SK-N-SH treated with all-trans-retinoic acid at 6 μM for 48 hours (cell line): ENCODE results near the gene MSH5.

ENCODE experiments used
- ATAC-seq: fragments of 200-7000 bp; cut with Tn5 transposase; 3 replicates; pipeline ENCODE4 v1.9.1; 2020; ENCODE audit warnings: mild to moderate bottlenecking, moderate library complexity
- BACH2 ChIP-seq: fragments of 250-450 bp; sonication (Bioruptor Pico); IDR thresholded peaks from 2 replicates; pipeline ENCODE4 v1.9.0; 2021; ENCODE audit warnings: mild to moderate bottlenecking, borderline replicate concordance
- CSDC2 ChIP-seq: fragments of 250-450 bp; sonication (Bioruptor Pico); IDR thresholded peaks from 2 replicates; pipeline ENCODE4 v1.5.0; 2020; ENCODE audit warnings: mild to moderate bottlenecking, moderate library complexity
- ESRRG ChIP-seq: fragments of 250-450 bp; sonication (Bioruptor Pico); IDR thresholded peaks from 2 replicates; pipeline ENCODE4 v1.6.1; 2021; ENCODE audit warnings: mild to moderate bottlenecking
- GLIS3 ChIP-seq: fragments of 250-450 bp; sonication (Bioruptor Pico); IDR thresholded peaks from 2 replicates; pipeline ENCODE4 v1.5.0; 2020; ENCODE audit warnings: mild to moderate bottlenecking, moderate library complexity
- ISL1 ChIP-seq: fragments of 250-450 bp; sonication (Bioruptor Pico); IDR thresholded peaks from 2 replicates; pipeline ENCODE4 v2.1.2; 2022; ENCODE audit warnings: mild to moderate bottlenecking, moderate library complexity
- OSR1 ChIP-seq: fragments of 250-450 bp; sonication (Bioruptor Pico); IDR thresholded peaks from 2 replicates; pipeline ENCODE4 v1.8.0; 2022; ENCODE audit warnings: moderate library complexity, mild to moderate bottlenecking, inconsistent platforms
- PPARA ChIP-seq: fragments of 250-450 bp; sonication (Bioruptor Pico); IDR thresholded peaks from 2 replicates; pipeline ENCODE4 v1.5.0; 2020; ENCODE audit warnings: mild to moderate bottlenecking, borderline replicate concordance
- RARB ChIP-seq: fragments of 250-450 bp; sonication (Bioruptor Pico); IDR thresholded peaks from 2 replicates; pipeline ENCODE4 v1.8.0; 2021; ENCODE audit warnings: mild to moderate bottlenecking, moderate library complexity
- SNAI2 ChIP-seq: fragments of 250-450 bp; sonication (Bioruptor Pico); IDR thresholded peaks from 2 replicates; pipeline ENCODE4 v1.5.0; 2020; ENCODE audit warnings: mild to moderate bottlenecking, moderate library complexity
- TOX ChIP-seq: fragments of 250-450 bp; sonication (Bioruptor Pico); IDR thresholded peaks from 2 replicates; pipeline ENCODE4 v1.8.0; 2021; ENCODE audit warnings: mild to moderate bottlenecking, moderate library complexity, borderline replicate concordance
- ZC3H10 ChIP-seq: fragments of 250-450 bp; sonication (Bioruptor Pico); IDR thresholded peaks from 2 replicates; pipeline ENCODE4 v1.5.1; 2021; ENCODE audit warnings: mild to moderate bottlenecking, moderate library complexity
- ZFP3 ChIP-seq: fragments of 250-450 bp; sonication (Bioruptor Pico); IDR thresholded peaks from 2 replicates; pipeline ENCODE4 v1.5.0; 2020; ENCODE audit warnings: mild to moderate bottlenecking, moderate library complexity
- ZNF565 ChIP-seq: fragments of 450-650 bp; formaldehyde crosslinking; conservative IDR thresholded peaks from 2 replicates; pipeline ENCODE4 v1.5.0; 2020; ENCODE audit warnings: low read depth, mild to moderate bottlenecking, moderate library complexity
- ZNF70 ChIP-seq: fragments of 450-650 bp; formaldehyde crosslinking; IDR thresholded peaks from 2 replicates; pipeline ENCODE4 v1.5.0; 2020; ENCODE audit warnings: mild to moderate bottlenecking, moderate library complexity
- ZNF8 ChIP-seq: fragments of 450-650 bp; formaldehyde crosslinking; IDR thresholded peaks from 2 replicates; pipeline ENCODE4 v1.5.0; 2020; ENCODE audit warnings: mild to moderate bottlenecking, moderate library complexity
- TF ChIP-seq, protein P1 (sequence below): fragments of 250-450 bp; sonication (Bioruptor Pico); IDR thresholded peaks from 2 replicates; pipeline ENCODE4 v1.8.0; 2021; ENCODE audit warnings: low read depth, mild to moderate bottlenecking, moderate library complexity, borderline replicate concordance
- TF ChIP-seq, protein P2 (sequence below): fragments of 250-450 bp; sonication (Bioruptor Pico); IDR thresholded peaks from 2 replicates; pipeline ENCODE4 v1.5.0; 2020; ENCODE audit warnings: mild to moderate bottlenecking, moderate library complexity
- TF ChIP-seq, protein P3 (sequence below): fragments of 250-450 bp; sonication (Bioruptor Pico); IDR thresholded peaks from 2 replicates; pipeline ENCODE4 v1.5.1; 2021; ENCODE audit warnings: mild to moderate bottlenecking, moderate library complexity

The MSH5 gene

DNA sequence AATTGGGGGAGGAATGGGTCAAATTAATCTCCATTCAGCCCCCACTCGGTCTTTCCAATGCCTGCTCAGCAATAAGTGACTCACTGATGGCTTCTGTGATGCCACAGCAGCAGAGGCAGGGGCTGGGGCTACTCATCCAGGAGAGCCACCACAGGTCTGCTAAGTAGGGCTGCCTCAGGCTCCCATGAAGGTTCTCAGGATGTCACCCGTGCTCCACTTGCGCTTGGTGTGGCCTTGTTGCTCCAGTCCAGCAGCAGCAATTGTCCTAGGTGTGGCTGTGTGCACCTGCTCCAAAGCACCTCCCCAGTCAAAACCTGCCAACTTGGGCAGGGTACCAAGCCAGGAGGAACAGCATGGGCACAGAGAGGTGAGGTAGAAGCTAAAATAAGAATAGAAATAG is 17.6 kb upstream of the MSH5 start (continued):
- TF ChIP-seq, protein P1, sequence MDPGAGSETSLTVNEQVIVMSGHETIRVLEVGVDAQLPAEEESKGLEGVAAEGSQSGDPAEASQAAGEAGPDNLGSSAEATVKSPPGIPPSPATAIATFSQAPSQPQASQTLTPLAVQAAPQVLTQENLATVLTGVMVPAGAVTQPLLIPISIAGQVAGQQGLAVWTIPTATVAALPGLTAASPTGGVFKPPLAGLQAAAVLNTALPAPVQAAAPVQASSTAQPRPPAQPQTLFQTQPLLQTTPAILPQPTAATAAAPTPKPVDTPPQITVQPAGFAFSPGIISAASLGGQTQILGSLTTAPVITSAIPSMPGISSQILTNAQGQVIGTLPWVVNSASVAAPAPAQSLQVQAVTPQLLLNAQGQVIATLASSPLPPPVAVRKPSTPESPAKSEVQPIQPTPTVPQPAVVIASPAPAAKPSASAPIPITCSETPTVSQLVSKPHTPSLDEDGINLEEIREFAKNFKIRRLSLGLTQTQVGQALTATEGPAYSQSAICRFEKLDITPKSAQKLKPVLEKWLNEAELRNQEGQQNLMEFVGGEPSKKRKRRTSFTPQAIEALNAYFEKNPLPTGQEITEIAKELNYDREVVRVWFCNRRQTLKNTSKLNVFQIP (CRISPR knock-in tag), result no peak
- TF ChIP-seq GLIS3 (CRISPR knock-in tag) (no peak), PPARA (CRISPR knock-in tag) (no peak), RARB (CRISPR knock-in tag) (no peak), ESRRG (CRISPR knock-in tag) (no peak), BACH2 (CRISPR knock-in tag) (no peak), ZNF565 (CRISPR knock-in tag) (no peak)
- TF ChIP-seq, protein P2, sequence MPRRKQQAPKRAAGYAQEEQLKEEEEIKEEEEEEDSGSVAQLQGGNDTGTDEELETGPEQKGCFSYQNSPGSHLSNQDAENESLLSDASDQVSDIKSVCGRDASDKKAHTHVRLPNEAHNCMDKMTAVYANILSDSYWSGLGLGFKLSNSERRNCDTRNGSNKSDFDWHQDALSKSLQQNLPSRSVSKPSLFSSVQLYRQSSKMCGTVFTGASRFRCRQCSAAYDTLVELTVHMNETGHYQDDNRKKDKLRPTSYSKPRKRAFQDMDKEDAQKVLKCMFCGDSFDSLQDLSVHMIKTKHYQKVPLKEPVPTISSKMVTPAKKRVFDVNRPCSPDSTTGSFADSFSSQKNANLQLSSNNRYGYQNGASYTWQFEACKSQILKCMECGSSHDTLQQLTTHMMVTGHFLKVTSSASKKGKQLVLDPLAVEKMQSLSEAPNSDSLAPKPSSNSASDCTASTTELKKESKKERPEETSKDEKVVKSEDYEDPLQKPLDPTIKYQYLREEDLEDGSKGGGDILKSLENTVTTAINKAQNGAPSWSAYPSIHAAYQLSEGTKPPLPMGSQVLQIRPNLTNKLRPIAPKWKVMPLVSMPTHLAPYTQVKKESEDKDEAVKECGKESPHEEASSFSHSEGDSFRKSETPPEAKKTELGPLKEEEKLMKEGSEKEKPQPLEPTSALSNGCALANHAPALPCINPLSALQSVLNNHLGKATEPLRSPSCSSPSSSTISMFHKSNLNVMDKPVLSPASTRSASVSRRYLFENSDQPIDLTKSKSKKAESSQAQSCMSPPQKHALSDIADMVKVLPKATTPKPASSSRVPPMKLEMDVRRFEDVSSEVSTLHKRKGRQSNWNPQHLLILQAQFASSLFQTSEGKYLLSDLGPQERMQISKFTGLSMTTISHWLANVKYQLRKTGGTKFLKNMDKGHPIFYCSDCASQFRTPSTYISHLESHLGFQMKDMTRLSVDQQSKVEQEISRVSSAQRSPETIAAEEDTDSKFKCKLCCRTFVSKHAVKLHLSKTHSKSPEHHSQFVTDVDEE (CRISPR knock-in tag), result no peak

DNA sequence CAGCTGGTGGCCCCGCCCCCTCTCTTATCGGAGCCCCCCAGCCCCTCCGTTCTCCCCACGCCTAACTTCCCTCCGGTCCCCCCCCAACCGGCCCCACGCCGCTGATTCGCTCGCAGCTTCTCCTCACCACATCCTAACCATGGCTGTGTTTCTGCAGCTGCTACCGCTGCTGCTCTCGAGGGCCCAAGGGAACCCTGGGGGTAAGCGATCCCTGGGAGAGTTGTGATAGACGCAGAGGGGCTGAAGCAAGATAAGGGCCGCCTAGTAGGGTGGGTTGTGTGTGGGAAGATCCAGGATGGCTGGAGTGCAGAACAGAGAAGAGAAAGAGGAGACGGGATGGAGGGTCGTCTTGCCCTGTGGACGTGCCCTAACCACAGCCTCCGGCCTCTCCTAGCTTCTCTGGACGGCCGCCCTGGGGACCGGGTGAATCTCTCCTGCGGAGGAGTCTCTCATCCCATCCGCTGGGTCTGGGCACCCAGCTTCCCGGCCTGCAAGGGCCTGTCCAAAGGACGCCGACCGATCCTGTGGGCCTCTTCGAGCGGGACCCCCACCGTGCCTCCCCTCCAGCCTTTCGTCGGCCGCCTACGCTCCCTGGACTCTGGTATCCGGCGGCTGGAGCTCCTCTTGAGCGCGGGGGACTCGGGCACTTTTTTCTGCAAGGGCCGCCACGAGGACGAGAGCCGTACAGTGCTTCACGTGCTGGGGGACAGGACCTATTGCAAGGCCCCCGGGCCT is 16.4 kb upstream of the MSH5 start, which contains the start of gene MPIG6B:
Gene MPIG6B (plus strand): TSS at position 129 of the 735 bp plus-strand sequence. CDS start 11 bp downstream, at position 140.
- ATAC-seq, result peak; percentile 14; the same call in 1 of the 3 replicates
- TF ChIP-seq ESRRG (CRISPR knock-in tag) (no peak), ISL1 (no peak), ZFP3 (CRISPR knock-in tag) (no peak), ZNF70 (CRISPR knock-in tag) (no peak)

DNA sequence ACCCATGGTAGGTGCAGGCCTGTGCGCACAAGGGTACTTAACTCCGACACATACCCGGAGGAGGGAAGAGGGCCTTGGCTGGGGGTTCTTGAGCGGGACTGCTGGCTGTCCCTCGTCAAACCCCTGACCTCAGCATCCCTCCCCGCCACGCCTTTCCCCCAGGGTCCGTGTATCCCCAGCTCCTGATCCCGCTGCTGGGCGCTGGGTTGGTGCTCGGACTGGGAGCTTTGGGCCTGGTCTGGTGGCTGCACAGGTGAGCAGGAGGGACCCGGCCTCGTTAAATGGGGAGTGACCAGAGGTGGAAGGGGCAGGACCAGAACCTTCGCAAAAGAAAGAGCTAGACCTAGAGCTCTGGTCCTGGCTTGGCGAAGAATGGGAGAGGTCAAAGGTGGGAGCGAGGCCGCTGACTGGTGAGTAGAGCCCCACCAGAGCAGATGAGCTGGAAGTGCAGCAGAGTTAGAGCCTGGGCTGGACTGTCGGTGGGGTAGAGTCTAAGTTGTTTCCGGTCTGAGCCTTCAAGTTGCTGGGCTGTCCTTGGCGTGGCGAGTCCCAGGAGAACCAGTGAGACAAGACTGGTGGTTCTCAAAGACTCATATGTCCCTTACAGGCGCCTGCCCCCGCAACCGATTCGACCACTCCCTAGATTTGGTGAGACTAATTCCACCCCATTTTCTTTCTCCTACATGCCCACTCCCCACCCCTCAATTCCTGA is 15.7 kb upstream of the MSH5 start:
- ATAC-seq, result no peak; the same call in 2 of the 3 replicates
- no peak for TF ChIP-seq ZNF565 (CRISPR knock-in tag)
- no peak for TF ChIP-seq RARB (CRISPR knock-in tag)
- TF ChIP-seq, protein P3, sequence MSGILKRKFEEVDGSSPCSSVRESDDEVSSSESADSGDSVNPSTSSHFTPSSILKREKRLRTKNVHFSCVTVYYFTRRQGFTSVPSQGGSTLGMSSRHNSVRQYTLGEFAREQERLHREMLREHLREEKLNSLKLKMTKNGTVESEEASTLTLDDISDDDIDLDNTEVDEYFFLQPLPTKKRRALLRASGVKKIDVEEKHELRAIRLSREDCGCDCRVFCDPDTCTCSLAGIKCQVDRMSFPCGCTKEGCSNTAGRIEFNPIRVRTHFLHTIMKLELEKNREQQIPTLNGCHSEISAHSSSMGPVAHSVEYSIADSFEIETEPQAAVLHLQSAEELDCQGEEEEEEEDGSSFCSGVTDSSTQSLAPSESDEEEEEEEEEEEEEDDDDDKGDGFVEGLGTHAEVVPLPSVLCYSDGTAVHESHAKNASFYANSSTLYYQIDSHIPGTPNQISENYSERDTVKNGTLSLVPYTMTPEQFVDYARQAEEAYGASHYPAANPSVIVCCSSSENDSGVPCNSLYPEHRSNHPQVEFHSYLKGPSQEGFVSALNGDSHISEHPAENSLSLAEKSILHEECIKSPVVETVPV, result no peak
- no peak for TF ChIP-seq ZFP3 (CRISPR knock-in tag)
- TF ChIP-seq ZC3H10, result no peak
- no peak for TF ChIP-seq ZNF8 (CRISPR knock-in tag)
- TF ChIP-seq ISL1, result no peak
- no peak for TF ChIP-seq SNAI2 (CRISPR knock-in tag)
- TF ChIP-seq CSDC2 (CRISPR knock-in tag), result no peak
- no peak for TF ChIP-seq ZNF70 (CRISPR knock-in tag)
- TF ChIP-seq, protein P2 (CRISPR knock-in tag), result no peak
- no peak for TF ChIP-seq OSR1 (CRISPR knock-in tag)
- no peak for TF ChIP-seq TOX (CRISPR knock-in tag)
- no peak for TF ChIP-seq PPARA (CRISPR knock-in tag)
- no peak for TF ChIP-seq GLIS3 (CRISPR knock-in tag)
- no peak for TF ChIP-seq ESRRG (CRISPR knock-in tag)
